Activated T-cell treated with anti-CD3 and anti-CD28 coated beads, Interleukin-2, amount 50 U/mL, for 48 hours (primary cell): Measurements from ENCODE around the gene HSD17B8.
"Not testable (repeated sequence)": the region's sequence is repeated elsewhere in the genome, so short reads cannot be mapped to it uniquely, and the experiment has no call there.

ENCODE experiments used
- DNase-seq, 2 experiments: peaks; one replicate each; pipeline ENCODE4 v3.0.0-alpha.2; 2020

The HSD17B8 gene

DNA sequence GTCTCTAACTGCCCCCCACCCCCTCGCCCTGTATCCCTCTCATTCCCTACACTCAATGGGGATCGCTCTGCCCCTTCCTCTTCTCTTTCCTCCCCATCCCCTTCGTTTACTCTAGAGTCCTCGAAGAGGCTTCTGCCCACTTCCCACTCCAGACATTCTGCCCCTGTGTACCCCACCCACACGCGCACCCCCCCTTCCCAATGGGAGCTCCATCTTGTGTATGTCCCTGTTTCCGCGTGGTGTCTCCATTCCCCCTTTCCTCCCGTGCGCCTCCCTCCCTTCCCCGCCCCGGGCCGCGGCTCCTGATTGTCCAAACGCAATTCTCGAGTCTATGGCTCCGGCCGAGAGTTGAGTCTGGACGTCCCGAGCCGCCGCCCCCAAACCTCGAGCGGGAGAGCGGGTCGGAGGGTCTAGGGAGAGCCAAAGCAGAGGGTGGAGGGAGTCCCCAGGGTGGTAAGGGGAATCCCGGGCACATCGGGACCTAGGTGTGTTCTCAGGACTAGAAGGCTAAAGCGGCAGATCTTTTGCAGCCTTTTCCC, 3.2 kb downstream of the HSD17B8 start:
- DNase-seq: no peak

DNA sequence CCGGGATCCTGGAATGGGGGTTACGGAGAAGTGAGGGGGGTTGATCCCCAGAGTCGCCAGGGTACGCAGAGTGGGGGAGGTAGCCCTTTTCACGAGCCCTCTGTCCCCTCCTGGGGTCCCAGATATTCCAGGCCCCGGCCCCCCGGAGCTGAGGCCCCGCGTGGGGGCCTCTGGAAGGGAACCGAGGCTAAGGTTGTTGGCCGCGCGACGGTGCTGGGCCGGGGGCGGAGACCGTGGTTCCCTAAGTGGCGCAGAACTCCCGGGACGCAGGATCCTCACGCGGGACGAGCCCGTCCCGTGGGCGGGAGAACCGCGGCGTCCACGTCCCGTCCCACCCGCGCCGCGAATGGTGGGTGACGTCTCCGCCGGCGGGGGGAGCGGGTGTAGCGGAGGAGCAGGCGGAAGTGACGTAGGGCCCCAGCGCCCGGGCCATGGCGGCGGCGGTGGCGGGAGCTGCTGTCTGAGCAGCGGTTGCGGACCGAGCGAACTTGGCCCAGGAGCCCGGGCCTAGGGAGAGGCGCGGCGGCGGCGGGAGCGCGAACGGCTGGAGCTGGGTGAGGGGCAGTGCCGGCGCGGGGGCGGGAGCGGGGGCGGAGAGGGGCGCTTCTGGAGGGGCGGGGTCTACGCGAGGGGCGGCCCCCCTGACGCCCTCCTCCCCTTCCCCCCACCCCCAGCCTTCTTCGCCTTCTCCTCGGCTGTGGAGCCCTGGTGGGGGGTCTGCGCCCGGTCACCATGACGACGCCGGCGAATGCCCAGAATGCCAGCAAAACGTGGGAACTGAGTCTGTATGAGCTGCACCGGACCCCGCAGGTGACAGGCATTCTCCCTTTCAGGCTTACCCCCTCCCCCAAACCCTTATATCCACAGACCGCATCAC, 3.9 kb downstream of the HSD17B8 start, which contains the start of gene RING1:
RING1 (plus strand) TSS at position 410 of the 877 bp plus-strand sequence; CDS start at position 733, 323 bp downstream.
- peak; percentile 84 to 90 for DNase-seq

- DNase-seq: no peak
These were observed 5.4 kb downstream of the HSD17B8 start for GRCh38 chr6:33209856-33210255.

- DNase-seq: no peak
These were observed 6.7 kb downstream of the HSD17B8 start for GRCh38 chr6:33211136-33211535.

GRCh38 chr6:33211666-33212422, 7.4 kb downstream of the HSD17B8 start:
- no peak for DNase-seq

- DNase-seq: no peak
These were observed 8.4 kb downstream of the HSD17B8 start for GRCh38 chr6:33212857-33213165.

- no peak for DNase-seq
These were observed 8.9 kb downstream of the HSD17B8 start for GRCh38 chr6:33213166-33213988.

DNA sequence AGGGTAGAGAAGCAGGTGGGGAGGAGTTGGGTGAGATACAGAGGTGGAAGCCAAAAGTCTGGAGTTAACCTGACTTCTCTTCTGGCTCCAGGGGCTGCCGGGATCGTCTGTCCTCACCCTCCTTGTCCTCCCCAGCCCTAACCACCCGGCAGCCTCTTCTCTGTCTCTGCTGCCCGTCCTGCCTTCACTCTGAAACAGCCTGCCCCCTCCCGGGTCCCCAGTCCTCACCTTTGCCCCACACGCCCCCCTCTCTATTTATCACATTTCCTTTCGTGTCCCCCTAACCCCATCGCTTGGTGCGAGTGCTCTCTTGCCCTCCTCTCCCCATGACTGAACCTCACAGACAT, 9.5 kb downstream of the HSD17B8 start:
- no peak for DNase-seq

- no peak for DNase-seq
These were observed 11.0 kb downstream of the HSD17B8 start for GRCh38 chr6:33215271-33216116.

- no peak for DNase-seq
These were observed 11.7 kb downstream of the HSD17B8 start for GRCh38 chr6:33216117-33216649.

GRCh38 chr6:33217246-33217645, 12.8 kb downstream of the HSD17B8 start:
- no peak for DNase-seq

DNA sequence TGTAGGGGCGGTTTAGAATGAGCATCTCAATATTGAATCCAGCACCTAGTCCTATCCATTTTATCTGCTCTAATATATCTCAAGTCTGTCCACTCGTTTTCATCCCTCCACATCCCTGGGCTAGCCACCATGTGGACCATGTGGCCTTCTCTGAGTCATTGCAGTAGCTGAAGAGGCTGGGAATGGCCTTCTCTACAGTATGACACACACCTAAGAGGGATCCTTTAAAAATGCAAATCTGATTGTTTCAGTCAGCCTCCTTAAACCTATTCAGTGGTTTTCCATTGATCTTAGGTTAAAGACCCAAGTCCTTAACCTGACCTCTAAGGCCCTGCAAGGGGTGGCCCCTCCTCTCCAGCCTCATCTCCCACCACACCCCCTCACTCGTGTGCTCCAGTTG, 13.2 kb downstream of the HSD17B8 start:
- no peak for DNase-seq

DNA sequence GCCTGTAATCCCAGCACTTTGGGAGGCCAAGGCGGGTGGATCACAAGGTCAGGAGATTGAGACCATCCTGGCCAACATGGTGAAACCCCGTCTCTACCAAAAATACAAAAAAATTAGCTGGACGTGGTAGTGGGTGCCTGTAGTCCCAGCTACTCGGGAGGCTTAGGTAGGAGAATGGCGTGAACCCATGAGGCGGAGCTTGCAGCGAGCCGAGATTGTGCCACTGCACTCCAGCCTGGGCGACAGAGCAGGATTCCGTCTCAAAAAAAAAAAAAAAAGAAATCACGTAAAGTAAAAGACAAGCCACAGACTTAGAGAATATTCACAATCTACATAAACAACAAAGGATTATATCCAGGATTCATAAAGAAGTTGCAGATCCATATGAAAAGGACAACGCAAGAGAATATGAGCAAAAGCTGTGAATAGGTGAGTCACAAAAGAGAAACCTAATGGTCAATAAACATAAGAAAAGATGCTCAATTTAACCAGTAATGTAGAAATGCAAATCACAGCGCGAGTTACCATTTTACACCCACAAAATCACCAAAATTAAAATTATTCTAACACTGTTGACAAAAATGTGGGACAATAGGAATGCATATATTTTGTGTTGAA, 22.2 kb downstream of the HSD17B8 start:
- DNase-seq: not testable (repeated sequence)

GRCh38 chr6:33235221-33235634, 30.8 kb downstream of the HSD17B8 start:
- DNase-seq: no peak

DNA sequence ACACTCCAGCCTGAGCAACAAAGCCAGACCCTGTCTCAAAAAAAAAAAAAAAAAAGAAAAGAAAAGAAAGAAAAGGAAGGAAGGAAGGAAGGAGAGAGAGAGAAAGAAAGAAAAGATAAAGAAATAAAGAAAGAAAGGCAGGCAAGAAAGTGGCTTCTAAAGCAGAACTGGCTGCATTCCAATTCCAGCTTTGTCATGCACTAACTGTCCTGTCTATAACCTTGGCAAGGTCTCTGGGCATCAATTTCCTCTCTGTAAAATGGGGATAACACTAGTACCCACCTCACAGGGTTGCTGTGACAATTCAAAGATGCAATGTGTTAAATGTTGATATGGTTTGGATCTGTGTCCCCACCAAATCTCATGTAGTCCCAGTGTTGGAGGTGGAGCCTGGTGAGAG, 31.9 kb downstream of the HSD17B8 start:
- no peak for DNase-seq

DNA sequence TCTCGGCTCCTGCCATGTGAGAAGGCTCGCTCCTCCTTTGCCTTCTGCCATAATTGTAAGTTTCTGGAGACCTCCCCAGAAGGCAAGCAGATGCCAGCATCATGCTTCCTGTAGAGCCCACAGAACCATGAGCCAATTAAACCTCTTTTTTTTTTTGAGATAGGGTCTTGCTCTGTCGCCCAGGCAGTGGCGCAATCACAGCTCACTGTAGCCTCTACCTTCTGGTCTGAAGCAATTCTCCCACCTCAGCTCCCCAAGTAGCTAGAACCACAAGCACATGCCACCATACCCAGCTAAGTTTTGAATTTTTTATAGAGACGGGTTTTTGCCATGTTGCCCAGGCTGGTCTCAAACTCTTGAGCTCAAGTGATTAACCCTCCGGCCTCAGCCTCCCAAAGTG, 32.4 kb downstream of the HSD17B8 start:
- DNase-seq: no peak

- no peak for DNase-seq
These were observed 33.3 kb downstream of the HSD17B8 start for GRCh38 chr6:33237741-33238140.

DNA sequence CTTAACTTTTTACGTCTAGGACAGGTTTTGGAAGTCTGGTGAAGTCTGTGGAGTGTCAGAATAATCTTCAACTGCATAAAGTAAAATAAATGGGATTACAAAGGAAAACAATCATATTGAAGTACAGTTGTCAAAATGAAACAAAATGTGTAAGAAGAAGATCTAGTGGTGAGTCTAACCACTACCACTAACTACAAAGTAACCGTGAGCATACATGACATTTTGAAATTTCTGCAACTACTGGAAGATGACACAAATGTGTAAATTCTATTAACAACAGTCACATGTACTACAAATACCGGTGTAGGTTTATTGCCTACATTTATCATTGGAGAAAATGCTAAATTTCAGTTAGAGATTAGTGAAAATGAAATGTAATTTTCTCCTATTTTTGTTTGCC, 37.5 kb downstream of the HSD17B8 start:
- no peak for DNase-seq

DNA sequence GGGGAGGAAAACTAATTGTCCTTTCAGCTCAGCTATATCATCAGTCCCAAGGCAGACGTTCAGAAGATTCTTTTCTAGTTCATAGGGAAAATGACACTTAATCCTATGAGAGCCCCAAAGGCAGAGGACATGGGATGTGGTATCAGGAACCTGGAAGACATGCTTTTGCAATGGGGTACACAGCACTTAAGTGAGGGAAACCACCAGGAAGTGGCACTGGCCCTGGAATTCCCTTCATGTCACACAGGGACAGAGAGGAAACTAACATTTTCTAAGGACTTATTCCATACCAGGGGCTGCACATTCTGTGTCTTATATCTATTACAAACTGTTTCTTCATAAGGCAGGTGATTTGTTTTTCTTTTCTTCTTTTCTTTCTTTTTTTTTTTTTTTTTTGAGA, 39.0 kb downstream of the HSD17B8 start:
- no peak for DNase-seq

- peak; percentile 96 to 98 for DNase-seq
These were observed 43.7 kb downstream of the HSD17B8 start for GRCh38 chr6:33247977-33248642.

GRCh38 chr6:33248643-33248931, 44.1 kb downstream of the HSD17B8 start:
- no peak for DNase-seq
